ENCODE data around the gene AMOTL1. TPM values are rescaled to one million over a fixed set of nuclear protein-coding genes. Genes with fewer than 3 reads are reported as not detected.

AMOTL1 gene
- total RNA-seq, 2 donors from 2014 or later: 60.6 to 106 TPM

DNA sequence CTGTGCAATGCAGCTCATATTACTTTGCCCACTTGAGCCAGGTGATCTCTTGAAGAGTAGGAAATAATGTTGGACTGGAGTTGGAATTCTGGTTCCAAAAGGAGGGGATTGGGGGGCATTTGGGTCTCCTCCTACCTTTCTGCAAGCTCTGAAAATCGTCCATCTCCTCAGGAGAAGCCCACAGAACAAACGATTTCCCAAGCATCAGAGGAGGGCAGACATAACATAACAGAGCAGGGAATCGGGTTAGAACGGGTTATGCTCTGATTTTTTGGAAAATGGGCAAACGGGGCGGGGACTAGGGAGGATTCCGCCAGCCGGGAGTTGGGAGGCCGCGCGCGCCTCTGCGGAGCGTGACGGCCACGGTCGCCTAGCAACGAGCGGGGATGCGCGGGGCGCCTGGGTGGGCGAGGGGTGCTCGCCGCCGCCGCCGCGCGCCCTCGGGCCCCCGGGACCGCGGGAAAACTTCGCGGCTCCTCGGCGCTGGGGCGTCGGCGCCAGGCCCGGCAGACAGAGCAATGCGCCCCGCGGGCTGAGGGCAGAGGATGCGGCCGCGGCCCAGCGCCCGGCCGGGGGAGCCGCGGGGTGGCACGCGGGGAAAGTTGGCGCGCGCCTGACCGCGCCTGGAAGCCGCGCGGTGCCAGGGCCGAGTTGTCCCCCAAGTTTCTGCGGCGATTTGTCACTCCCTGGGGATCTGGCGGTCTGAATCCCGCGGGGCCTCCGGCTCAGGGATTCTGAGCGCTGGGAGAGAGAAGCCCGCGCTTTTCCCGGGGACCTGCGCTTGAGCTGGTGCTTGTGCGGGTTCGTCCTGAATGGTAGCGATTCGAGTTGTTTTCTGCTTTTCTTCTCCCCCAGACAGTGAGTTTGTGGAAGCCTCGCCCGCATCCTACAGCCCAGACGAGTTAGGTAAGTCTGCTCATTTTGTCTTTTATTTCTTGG is 27.8 kb upstream of the AMOTL1 start:
- peak; percentile 66 to 70 for ATAC-seq
- peak; percentile 74 for DNase-seq
- intact Hi-C loops (cut with DNase I): loop anchor here in 1 of 2 donors (10.0 kb wide), 1 partner anchor 106 kb away; no protein-coding TSS in a partner anchor

- intact Hi-C loops (cut with DNase I): loop anchor here in 1 of 2 donors (10.0 kb wide), 1 partner anchor 106 kb away; no protein-coding TSS in a partner anchor
- DNase-seq (peak; percentile 45), ATAC-seq (peak; percentile 83 to 89)
These were observed 27.0 kb upstream of the AMOTL1 start for GRCh38 chr11:94741022-94741679.

DNA sequence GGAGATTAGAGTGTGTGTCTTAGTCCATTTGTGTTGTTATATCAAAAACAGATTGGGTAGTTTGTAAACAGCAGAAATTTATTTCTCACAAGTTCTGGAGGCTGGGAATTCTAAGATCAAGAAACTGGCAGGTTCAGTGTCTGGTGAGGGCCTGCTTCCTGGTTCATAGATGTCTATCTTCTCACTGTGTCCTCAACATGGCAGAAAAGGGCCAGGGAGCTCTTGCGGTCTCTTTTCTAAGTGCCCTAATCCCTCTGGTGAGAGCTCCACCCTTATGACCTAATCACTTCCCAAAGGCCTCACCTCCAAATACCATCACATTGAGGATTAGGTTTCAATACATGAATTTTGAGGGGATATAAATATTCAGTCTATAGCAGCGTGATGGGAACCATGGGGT is 25.5 kb upstream of the AMOTL1 start:
- intact Hi-C loops (cut with DNase I): loop anchor here in 1 of 2 donors (10.0 kb wide), 1 partner anchor 108 kb away; no protein-coding TSS in a partner anchor
- ATAC-seq (no peak), DNase-seq (no peak)

DNA sequence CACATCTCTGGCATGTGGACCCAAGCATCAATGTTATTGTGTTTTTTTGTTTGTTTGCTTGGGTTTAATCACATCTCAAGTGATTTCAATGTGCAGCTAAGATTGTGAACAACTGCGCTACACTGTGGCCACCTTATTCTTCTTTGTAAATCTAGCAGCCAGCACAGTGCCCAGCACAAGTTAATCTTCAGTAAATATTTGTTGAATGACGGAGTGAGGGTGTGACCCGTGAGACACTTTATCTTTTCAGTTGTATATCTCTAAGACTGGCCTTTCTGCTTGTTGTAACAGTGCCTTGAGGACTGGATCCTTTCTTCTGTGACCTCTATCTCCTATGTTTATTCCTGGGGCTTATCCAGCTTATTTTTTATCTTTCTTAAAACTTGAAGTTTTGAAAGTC is 21.4 kb upstream of the AMOTL1 start:
- DNase-seq (no peak), ATAC-seq (peak in 1 of 2 donors; percentile 46)
- intact Hi-C loops (cut with DNase I): loop anchor here in 1 of 2 donors (10.0 kb wide), 1 partner anchor 112 kb away; no protein-coding TSS in a partner anchor

- intact Hi-C loops (cut with DNase I): loop anchor here in 1 of 2 donors (10.0 kb wide), 1 partner anchor 112 kb away; no protein-coding TSS in a partner anchor
- DNase-seq: no peak
- peak in 1 of 2 donors; percentile 51 for ATAC-seq
These were observed 21.0 kb upstream of the AMOTL1 start for GRCh38 chr11:94747146-94747545.

DNA sequence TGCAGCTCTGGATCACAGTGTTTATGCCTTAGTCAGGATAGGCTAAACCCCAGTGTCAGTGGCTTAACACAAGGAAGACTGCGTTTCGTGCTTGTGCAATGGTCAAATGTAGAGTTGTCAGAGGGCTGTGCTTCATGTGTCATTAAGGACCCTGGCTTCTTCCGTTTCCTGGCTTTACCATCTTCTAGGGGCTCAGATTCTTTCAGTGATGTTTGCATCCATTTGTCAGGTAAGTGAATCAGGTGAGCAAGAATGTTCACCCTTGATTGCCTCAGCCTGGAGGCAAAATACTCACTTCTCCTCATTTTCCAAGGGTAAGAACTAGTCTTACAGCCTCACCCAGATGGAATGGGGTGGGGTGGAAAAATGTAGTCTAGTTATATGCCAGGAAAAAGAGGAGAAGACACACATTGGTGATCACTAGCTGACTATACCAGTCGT is 20.5 kb upstream of the AMOTL1 start:
- ATAC-seq: no peak
- intact Hi-C loops (cut with DNase I): loop anchor here in 1 of 2 donors (10.0 kb wide), 1 partner anchor 113 kb away; no protein-coding TSS in a partner anchor
- no peak for DNase-seq

GRCh38 chr11:94749369-94749768 is 18.8 kb upstream of the AMOTL1 start:
- ATAC-seq: no peak
- no peak for DNase-seq
- intact Hi-C loops (cut with DNase I): loop anchor here in 1 of 2 donors (10.0 kb wide), 1 partner anchor 115 kb away; no protein-coding TSS in a partner anchor

- ATAC-seq (peak; percentile 25 to 61), DNase-seq (peak; percentile 60)
- intact Hi-C loops (cut with DNase I): loop anchor here in 1 of 2 donors (10.0 kb wide), 1 partner anchor 126 kb away; no protein-coding TSS in a partner anchor
These were observed 17.6 kb upstream of the AMOTL1 start for GRCh38 chr11:94750319-94751217.

DNA sequence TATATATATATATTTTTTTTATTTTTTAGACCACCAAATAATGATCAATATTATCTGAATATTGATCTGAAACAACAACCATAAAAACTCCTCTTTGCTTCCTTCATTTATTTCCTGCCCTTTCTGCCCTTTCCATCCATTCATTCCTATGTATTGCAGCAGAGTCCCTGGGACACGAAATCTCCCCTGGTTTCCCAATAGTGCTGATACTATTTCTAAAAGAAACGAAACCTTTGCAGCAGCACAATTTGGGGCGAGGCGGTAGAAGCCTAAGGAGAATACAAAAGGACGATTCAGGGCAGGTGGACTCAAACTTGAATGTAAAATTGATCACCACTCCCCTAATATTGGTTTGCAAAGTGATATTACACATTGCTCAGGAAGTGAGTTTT is 16.9 kb upstream of the AMOTL1 start:
- ATAC-seq (no peak), DNase-seq (no peak)
- intact Hi-C loops (cut with DNase I): loop anchor here in 1 of 2 donors (10.0 kb wide), 1 partner anchor 126 kb away; no protein-coding TSS in a partner anchor

GRCh38 chr11:94751786-94752185 is 16.4 kb upstream of the AMOTL1 start:
- ATAC-seq: no peak
- DNase-seq: no peak
- intact Hi-C loops (cut with DNase I): loop anchor here in 1 of 2 donors (10.0 kb wide), 1 partner anchor 127 kb away; no protein-coding TSS in a partner anchor

DNA sequence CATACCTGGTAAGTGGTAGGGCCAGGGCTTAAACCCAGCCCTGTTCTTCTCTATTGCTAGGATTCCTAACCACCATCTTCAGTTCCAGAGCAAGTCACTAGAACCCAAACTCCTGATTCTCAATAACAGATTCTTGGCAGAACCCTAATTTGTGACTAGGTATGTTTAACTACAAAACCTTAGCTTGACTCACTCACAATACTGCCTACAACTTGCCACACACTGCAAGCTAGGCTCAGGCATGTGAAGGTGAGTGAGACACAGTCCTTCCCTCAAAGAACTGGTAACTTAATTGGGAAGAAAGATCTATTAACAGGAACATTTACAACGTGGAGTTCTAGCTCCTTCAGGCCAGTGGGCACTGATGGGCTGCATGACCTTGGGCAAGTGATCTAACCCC is 14.5 kb upstream of the AMOTL1 start:
- DNase-seq (no peak), ATAC-seq (no peak)
- intact Hi-C loops (cut with DNase I): loop anchor here in 1 of 2 donors (10.0 kb wide), 1 partner anchor 129 kb away; no protein-coding TSS in a partner anchor

- ATAC-seq: peak; percentile 58 to 66
These were observed 13.8 kb upstream of the AMOTL1 start for GRCh38 chr11:94754335-94754734.

GRCh38 chr11:94754819-94755218 is 13.3 kb upstream of the AMOTL1 start:
- ATAC-seq (no peak), DNase-seq (no peak)
- intact Hi-C loops (cut with DNase I): loop anchor here in 1 of 2 donors (10.0 kb wide), 1 partner anchor 130 kb away; no protein-coding TSS in a partner anchor

More at GRCh38 chr11:94754335-94754734, 13.8 kb upstream of the AMOTL1 start:
- no peak for DNase-seq
- intact Hi-C loops (cut with DNase I): loop anchor here in 1 of 2 donors (10.0 kb wide), 1 partner anchor 130 kb away; no protein-coding TSS in a partner anchor

GRCh38 chr11:94755494-94755893 is 12.7 kb upstream of the AMOTL1 start:
- no peak for DNase-seq
- intact Hi-C loops (cut with DNase I): loop anchor here in 1 of 2 donors (10.0 kb wide), 1 partner anchor 131 kb away; no protein-coding TSS in a partner anchor

GRCh38 chr11:94757037-94757735 is 11.0 kb upstream of the AMOTL1 start:
- intact Hi-C loops (cut with DNase I): loop anchor here in 1 of 2 donors (10.0 kb wide), 1 partner anchor 132 kb away; no protein-coding TSS in a partner anchor
- DNase-seq (no peak), ATAC-seq (no peak)

More at GRCh38 chr11:94755494-94755893, 12.7 kb upstream of the AMOTL1 start:
- no peak for ATAC-seq

DNA sequence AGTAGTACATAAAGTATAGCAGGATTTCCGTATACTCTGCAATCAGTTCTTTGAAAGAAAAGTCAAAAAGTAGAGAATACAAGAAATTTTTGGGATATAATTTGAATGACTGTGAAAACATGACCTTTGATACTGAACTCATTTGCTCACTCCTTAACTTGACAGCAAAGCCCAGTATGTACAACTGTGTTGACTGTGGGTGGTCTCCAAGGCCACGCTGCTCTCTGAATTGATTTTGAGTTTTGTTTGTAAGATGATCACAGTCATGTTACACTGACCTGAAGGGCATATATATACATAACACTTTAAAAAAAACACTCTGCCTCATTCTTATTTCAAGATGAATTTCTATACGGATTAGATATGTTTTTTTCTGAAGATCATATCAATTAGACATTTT is 9.5 kb upstream of the AMOTL1 start:
- intact Hi-C loops (cut with DNase I): loop anchor here in 1 of 2 donors (10.0 kb wide), 1 partner anchor 134 kb away; no protein-coding TSS in a partner anchor
- no peak for ATAC-seq
- DNase-seq: no peak

- intact Hi-C loops (cut with DNase I): loop anchor here in 1 of 2 donors (10.0 kb wide), 1 partner anchor 135 kb away; no protein-coding TSS in a partner anchor
- ATAC-seq (no peak), DNase-seq (no peak)
These were observed 8.6 kb upstream of the AMOTL1 start for GRCh38 chr11:94759522-94759921.

Data from left cardiac atrium (tissue), 4 donors.